Right ventricle myocardium superior (tissue), 1 donor: ENCODE results near the gene WTAP. TPM values are rescaled to one million over a fixed set of nuclear protein-coding genes. Genes with fewer than 3 reads are reported as not detected.
"Not testable (repeated sequence)": the region's sequence is repeated elsewhere in the genome, so short reads cannot be mapped to it uniquely, and the experiment has no call there.

ENCODE experiments used
- ATAC-seq: fragments of 200-7000 bp; cut with Tn5 transposase; one replicate; pipeline ENCODE4 v1.9.1; 2020; ENCODE audit warnings: mild to moderate bottlenecking; ENCODE audit not compliant: poor library complexity
- DNase-seq: peaks from one replicate; pipeline ENCODE4 v3.0.0-alpha.2; 2020
- intact Hi-C: fragments of 100-400 bp; cut with DNase I; formaldehyde crosslinking; loops from one replicate; pipeline ENCODE4 v1.11.2; 2022
- total RNA-seq: library from RNA; stranded (reverse); fragmentation: NEBNext Ultra II Directional; extraction: Animal tissue kit (Norgen Biotek cat#: 25700); gene quantifications from one replicate; pipeline ENCODE4 v1.2.1, GENCODE V29; 2021
- donor health status: DM: no; HTN: yes; CAD: no; lungs with severe emphysema.

The WTAP gene
- total RNA-seq, 1 donor from 2014 or later: 40.1 TPM

DNA sequence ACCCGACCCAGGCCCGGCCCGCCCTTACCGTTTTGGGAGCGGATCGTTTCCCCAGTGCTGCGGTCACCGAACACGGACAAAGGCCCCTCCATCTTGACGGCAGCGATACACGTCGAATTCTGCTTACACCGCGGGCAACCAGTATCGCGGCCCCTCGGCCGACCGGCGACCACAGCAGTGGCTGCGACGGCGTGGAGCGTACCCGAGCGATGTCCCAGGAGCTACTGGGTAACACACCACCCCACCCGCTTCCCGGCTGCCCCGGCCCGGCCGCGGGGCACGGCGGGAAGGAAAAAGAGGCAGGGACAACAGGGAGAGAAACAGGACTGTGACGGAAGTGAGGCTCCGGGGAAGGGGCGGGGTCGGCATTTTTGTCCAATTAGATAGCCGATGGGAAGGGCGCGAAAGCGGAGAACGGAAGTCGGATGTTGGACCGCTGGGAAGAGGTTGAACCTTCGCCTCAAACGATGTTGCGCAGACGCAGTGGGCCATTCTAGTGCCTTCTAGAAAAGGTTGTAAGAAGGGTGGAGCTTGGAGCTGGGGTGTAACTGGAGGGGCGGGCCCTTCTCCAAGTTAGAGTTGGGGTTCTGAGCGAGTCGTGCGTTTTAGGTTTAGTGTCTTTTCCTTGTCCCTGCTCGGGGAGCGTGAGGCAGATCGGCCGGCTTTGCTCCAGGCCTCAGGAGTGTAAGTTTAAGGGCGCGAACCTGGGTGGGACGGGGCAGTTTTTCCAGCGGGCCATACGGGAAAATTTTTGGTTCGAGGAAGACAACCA is 62.3 kb downstream of the WTAP start, which contains the start of gene TCP1:
TSS of gene TCP1 (minus strand) at position 226 of the 772 bp plus-strand sequence. CDS start at position 92, 134 bp downstream.
- ATAC-seq (peak; percentile 95), DNase-seq (peak; percentile 100)
- intact Hi-C loops: loop anchor here (2.0 kb wide), 1 partner anchor 97 kb away; the partner anchor contains the start of gene SOD2

- DNase-seq: peak; percentile 95
- intact Hi-C loops: loop anchor here (2.0 kb wide), 1 partner anchor 98 kb away; the partner anchor contains the start of gene SOD2
Observed at GRCh38 chr6:159790149-159790955, 63.0 kb downstream of the WTAP start, which contains the start of gene MRPL18. TSS of gene MRPL18 (plus strand) at chr6:159790467. CDS start at chr6:159790588, 121 bp downstream.

GRCh38 chr6:159790956-159791598 is 63.8 kb downstream of the WTAP start:
- DNase-seq (peak; percentile 48), ATAC-seq (no peak)
- intact Hi-C loops: loop anchor here (2.0 kb wide), 1 partner anchor 98 kb away; the partner anchor contains the start of gene SOD2

More at GRCh38 chr6:159790149-159790955, 63.0 kb downstream of the WTAP start, which contains the start of gene MRPL18:
- ATAC-seq: peak; percentile 94

GRCh38 chr6:159794976-159795375 is 67.7 kb downstream of the WTAP start:
- ATAC-seq, intact Hi-C loops, DNase-seq: not testable (repeated sequence)

DNA sequence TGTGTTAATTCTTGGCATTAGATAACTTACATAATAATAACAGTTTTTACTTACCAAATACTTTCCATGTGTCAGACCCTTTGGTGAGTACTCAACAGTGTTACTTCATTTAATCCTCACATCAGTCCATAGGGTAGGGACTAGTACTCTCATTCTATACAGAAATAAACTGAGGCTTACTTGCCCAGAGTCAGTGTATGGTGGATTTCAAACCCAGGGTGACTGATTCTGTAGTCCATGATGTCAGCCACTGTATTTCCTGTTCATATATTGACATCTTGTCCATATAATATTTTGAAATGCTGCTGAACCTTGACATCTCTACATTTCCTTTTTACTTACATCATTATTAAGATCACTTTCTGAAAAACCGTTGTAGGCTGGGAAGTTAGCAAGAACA is 70.2 kb downstream of the WTAP start:
- intact Hi-C loops: no loop called here
- DNase-seq (no peak), ATAC-seq (no peak)

GRCh38 chr6:159800141-159800865 is 73.0 kb downstream of the WTAP start, which contains the start of gene PNLDC1:
TSS of gene PNLDC1 (plus strand) at chr6:159800276. CDS start at chr6:159800308, 32 bp downstream.
- intact Hi-C loops: no loop called here
- DNase-seq: no peak
- no peak for ATAC-seq

DNA sequence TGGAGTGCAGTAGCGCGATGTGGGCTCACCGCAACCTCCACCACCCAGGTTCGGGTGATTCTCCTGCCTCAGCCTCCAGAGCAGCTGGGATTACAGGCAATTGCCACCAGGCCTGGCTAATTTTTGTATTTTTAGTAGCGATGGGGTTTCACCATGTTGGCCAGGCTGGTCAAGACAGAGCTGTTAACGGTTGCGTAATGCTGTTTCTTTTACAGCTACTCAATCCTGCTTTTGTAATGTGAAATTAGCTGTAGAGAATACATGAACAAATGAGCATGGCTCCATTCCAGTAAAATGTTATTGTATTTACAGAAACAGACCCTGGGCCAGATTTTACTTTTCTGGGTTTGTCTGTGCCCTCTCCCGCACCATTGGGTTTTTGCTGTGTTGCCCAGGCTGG is 74.6 kb downstream of the WTAP start:
- DNase-seq (no peak), ATAC-seq (no peak)
- intact Hi-C loops: no loop called here

DNA sequence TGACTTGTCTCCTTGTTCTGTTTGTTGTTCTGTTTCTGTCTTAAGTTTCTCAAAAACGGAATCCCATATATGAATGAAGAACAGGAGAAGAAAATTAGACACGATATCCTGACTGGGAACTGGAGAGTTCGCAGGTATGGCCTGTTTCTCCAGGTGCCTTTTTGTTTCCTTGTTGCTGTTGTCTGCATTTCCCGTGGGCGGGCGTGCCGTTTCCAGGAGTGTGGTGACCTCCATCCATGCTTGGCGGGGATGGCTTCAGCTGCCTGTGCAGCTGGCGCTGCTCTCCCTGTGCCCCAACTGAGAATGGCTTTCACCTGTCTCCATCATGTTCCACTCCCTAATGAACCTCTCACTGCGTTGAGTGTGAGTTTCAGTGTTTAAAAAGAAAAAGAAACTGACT is 77.2 kb downstream of the WTAP start:
- intact Hi-C loops: no loop called here
- ATAC-seq: no peak
- DNase-seq: no peak

GRCh38 chr6:159805440-159806020 is 78.2 kb downstream of the WTAP start:
- ATAC-seq (no peak), DNase-seq (no peak)
- intact Hi-C loops: no loop called here

Other genes with a start within 250 kb of the WTAP start
- gene SOD2, start 34.3 kb upstream of the WTAP start, total RNA-seq: 1,058 TPM
- gene ACAT2, start 34.5 kb downstream of the WTAP start, total RNA-seq: 4.1 TPM
- 159 TPM for gene TCP1, start 62.1 kb downstream of the WTAP start, total RNA-seq
- gene MRPL18, start 63.0 kb downstream of the WTAP start, total RNA-seq: 64.1 TPM
- not detected for gene PNLDC1, start 72.8 kb downstream of the WTAP start, total RNA-seq
- not detected for gene MAS1, start 163.5 kb downstream of the WTAP start, total RNA-seq
- gene IGF2R, start 241.6 kb downstream of the WTAP start, total RNA-seq: 68.4 TPM